RPMI7951 (cell line): ENCODE data around the gene RNASE8. TPM values are rescaled to one million over a fixed set of nuclear protein-coding genes. Genes with fewer than 3 reads are reported as not detected.

Source experiments
- DNase-seq: peaks from one replicate; pipeline ENCODE4 v3.0.0-alpha.2; 2012; ENCODE audit warnings: low read depth
- total RNA-seq: library from RNA; depleted of rRNA; stranded (reverse); fragments of >200 nt; shearing (Covaris generic); gene quantifications from 2 replicates; pipeline ENCODE4 v1.2.3, GENCODE V29; 2014

Gene RNASE8
- total RNA-seq, 1 experiment from 2014 or later, result not detected

DNA sequence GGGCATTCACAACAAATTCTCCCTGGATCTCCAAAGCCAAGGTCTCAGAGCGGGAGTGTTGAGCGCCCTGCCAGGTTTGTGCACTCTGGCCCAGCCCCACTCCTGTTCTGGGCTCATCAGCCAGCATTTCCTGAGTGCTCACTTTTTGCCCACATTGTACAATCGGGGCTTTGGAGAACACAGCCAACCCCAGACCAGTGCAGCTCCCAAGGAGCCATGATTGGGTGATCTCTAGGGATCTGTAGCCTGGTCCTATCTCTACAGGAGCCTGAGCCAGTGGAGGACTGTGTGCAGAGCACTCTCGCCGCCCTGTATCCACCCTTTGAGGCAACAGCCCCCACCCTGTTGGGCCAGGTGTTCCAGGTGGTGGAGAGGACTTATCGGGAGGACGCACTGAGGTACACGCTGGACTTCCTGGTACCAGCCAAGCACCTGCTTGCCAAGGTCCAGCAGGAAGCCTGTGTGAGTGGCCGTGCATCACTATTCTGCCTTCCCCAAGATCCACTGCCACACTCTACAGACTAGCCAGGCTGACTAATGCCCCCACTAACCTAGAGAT, 15.2 kb downstream of the RNASE8 start:
- DNase-seq, result no peak

DNA sequence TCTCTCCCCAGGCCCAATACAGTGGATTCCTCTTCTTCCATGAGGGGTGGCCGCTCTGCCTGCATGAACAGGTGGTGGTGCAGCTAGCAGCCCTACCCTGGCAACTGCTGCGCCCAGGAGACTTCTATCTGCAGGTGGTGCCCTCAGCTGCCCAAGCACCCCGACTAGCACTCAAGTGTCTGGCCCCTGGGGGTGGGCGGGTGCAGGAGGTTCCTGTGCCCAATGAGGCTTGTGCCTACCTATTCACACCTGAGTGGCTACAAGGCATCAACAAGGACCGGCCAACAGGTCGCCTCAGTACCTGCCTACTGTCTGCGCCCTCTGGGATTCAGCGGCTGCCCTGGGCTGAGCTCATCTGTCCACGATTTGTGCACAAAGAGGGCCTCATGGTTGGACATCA, 16.3 kb downstream of the RNASE8 start:
- no peak for DNase-seq

- no peak for DNase-seq
Measured at GRCh38 chr14:21074398-21075272, 17.0 kb downstream of the RNASE8 start.

DNA sequence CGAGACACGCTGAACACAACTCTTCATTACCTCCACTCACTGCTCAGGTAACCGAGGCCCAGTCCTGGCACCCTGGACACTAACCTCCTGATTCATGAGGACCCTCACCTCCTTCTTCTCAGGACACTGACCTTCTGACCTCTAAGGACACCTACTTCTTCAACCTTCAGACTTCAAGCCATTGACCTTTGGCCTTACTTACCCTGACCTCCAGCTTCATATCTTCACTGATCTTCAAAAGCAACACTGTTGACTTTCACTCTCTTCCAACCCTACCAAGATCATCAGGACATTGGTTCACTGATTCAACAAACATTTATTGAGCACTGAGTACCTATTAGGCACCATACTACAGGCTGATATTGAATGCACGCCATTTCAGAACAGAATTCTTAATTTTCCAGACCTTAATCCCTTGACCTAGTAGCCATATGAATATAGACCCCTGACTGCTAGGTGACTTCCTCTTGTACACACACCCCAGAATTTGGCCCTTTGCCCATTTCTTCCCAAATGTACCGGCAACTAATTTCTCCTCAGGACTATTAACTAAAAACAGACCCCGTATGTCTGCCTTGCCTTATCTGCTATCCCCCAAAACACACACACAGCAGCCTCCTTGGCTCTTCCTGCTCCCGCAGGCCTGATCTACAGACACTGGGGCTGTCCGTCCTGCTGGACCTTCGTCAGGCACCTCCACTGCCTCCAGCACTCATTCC, 18.3 kb downstream of the RNASE8 start:
- no peak for DNase-seq

GRCh38 chr14:21077672-21078071, 20.1 kb downstream of the RNASE8 start:
- DNase-seq, result no peak

DNA sequence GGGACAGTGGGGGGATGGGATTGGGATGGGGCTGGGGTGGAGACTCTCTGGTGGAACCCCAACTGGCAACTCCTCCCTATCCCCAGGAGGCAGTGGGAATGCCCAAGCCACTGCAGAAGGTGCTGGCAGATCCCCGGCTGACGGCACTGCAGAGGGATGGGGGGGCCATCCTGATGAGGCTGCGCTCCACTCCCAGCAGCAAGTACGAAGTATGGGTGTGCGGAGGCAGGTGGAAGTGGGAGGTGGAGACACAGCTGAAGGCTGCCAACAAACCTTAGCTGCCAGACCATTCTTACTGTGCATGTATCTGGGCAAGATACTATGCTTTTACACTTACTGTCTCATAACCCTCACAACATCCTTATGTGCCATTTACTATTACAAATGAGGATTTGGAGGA, 20.7 kb downstream of the RNASE8 start:
- no peak for DNase-seq

- no peak for DNase-seq
Measured at GRCh38 chr14:21078726-21079125, 21.1 kb downstream of the RNASE8 start.

DNA sequence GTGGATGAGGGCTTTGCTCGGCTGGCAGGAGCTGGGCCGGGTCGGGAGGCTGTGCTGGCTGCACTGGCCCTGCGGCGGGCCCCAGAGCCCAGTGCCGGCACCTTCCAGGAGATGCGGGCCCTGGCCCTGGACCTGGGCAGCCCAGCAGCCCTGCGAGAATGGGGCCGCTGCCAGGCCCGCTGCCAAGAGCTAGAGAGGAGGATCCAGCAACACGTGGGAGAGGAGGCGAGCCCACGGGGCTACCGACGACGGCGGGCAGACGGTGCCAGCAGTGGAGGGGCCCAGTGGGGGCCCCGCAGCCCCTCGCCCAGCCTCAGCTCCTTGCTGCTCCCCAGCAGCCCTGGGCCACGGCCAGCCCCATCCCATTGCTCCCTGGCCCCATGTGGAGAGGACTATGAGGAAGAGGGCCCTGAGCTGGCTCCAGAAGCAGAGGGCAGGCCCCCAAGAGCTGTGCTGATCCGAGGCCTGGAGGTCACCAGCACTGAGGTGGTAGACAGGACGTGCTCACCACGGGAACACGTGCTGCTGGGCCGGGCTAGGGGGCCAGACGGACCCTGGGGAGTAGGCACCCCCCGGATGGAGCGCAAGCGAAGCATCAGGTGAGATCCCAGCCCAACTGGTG, 24.0 kb downstream of the RNASE8 start:
- DNase-seq, result no peak

DNA sequence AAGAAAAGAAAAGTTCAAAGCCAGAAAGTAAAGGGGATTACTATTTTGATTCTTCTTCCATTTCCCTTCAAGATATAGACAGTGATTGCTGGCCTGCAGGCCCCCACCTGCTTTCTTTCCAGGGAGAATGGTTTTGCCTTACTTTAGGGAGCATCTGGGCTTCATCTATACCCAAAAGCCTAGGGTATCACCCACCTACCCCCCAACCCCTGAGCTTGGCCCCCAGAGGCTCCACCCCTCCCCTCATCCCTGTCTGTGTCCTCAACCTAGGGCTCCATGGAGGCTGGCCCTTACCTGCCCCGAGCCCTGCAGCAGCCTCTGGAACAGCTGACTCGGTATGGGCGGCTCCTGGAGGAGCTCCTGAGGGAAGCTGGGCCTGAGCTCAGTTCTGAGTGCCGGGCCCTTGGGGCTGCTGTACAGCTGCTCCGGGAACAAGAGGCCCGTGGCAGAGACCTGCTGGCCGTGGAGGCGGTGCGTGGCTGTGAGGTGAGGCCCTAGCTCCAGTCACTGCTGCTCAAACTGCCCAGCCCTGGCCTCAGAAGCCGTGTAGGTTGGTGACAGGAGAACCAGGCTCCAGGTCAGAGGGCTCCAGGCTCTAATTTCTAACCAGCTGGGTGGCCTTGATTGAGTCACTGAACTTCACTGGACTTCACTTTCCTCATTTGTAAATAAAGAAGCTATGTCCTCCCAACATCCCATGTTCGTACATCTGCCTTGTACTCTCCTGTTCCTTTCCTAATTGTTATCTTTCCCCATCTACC, 26.1 kb downstream of the RNASE8 start:
- DNase-seq, result no peak

DNA sequence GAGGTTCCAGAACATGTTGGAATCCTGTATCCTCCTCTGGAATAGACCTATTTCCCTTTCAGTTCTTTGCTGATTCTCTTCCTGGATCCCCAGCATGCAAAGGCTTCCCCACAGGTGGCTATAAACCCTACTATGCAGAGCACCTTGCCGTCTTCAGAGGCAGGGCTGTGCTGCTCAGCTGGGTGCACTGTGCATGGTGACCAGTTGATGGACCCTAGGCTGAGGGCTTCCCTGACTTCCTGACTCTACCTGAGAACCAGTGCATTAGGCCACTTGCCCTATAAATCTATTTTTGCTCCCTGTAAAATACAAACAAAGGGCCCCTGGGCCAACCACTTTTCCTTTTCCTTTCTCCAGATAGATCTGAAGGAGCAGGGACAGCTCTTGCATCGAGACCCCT, 26.8 kb downstream of the RNASE8 start:
- DNase-seq, result no peak

DNA sequence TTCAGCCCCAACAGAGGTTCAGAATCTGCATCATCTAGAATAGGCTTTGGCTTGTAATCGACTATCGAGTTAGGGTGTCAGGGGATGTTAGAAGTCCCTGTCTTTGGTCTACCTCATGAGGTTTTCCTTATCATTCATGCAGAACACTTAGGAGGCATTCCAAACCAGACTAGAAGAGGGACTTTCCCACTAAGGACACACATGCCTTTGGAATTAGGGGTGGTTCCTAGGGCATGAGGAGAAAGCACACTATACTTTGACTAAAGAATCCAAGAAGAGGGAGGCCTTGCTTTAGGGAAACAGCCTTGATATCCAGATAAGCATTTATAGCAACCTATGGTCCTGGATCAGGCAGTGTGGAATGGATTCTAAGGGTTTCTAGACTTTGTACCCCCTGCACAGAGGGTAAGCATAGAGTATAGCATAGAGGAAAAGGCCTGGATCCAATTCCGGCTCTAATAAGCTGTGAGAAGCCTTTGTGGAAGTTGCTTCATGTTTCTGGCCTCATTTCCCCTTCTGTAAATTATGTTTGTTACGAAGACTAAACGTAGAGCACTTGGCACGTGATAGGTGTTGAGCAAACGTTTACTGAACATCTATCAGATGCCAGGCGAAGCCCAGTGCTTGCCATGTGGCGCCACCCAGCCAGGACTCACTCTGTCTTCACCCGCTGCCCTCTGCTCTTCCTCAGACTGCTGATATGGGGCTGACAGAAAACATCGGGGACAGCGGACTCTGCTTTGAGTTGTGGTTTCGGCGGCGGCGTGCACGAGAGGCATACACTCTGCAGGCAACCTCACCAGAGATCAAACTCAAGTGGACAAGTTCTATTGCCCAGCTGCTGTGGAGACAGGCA, 27.6 kb downstream of the RNASE8 start:
- peak; percentile 63 for DNase-seq

- DNase-seq, result no peak
Measured at GRCh38 chr14:21086908-21087293, 29.3 kb downstream of the RNASE8 start.

- DNase-seq, result peak; percentile 78
Measured at GRCh38 chr14:21087294-21088091, 29.9 kb downstream of the RNASE8 start.

GRCh38 chr14:21088687-21089086, 31.1 kb downstream of the RNASE8 start:
- DNase-seq, result no peak

- no peak for DNase-seq
Measured at GRCh38 chr14:21089271-21089670, 31.6 kb downstream of the RNASE8 start.

DNA sequence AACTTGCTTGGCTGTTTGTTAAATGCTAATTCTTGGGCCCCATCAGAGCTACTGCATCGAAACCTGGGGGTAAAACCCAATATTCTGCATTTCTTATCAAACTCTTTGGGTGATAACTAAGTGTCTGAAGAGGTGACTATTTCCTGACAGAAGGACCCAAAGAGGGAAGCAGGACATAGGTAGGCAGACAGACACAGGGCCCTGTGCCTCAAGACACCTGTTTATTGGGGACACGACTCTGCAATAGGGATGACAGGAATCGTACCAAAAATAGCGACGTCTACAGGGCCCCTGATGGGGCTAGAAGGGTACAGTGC, 32.2 kb downstream of the RNASE8 start:
- no peak for DNase-seq

- DNase-seq, result no peak
Measured at GRCh38 chr14:21090194-21090939, 32.7 kb downstream of the RNASE8 start.

DNA sequence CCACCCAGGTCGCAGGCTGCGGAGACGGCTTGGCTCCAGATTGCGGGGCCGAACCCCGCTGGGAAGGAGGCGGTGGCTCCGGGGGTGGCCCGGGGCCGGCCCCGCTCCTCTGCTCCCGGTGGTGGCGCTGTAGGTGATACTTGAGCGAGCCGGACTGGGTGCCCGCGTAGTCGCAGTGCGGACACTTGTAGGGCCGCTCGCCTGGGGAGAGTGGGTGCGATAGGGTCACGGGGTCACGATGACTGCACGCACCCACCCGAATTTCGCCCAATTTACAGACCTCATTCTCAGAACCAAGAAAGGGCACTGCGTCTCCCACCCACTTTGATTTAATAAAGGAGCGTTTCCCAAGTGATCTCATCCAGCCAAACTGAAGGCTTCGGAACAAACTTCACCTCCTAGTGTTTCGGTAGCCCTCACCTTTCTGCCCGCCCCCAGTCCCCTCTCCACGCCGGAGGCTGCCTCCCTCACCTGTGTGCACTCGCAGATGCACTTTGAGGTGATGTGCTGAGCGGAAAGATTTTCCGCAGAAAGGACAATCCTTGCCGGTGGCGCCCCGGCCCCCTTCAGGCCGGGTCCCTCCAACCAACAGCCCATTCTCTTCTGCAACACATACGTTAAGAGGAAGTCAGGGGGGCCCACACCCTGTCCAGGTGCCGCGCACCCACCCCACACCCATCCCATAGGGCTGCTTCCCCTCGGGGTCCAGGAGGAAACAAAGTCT, 33.5 kb downstream of the RNASE8 start:
- DNase-seq, result no peak
